Panc1 (cell line): ENCODE data around the gene PHOX2B. TPM values are rescaled to one million over a fixed set of nuclear protein-coding genes. Genes with fewer than 3 reads are reported as not detected.

Experiments used
- ATAC-seq: fragments of 200-7000 bp; cut with Tn5 transposase; 2 replicates; pipeline ENCODE4 v1.9.1; 2020; ENCODE audit warnings: mild to moderate bottlenecking, moderate library complexity
- BruUV-seq: library from RNA; stranded (reverse); fragments of 400-500 nt; replicated peaks from 2 replicates; lab custom pipeline; 2021; lab: Mats Ljungman, UMichigan
- CTCF ChIA-PET: fragments of 300-600 bp; sonication (Branson Sonifier 250); formaldehyde crosslinking; loops from one replicate; lab custom pipeline; 2022; ENCODE audit warnings: antibody characterized with exemption; lab: Charles Lee
- POLR2A ChIA-PET: fragments of 300-600 bp; sonication (Branson Sonifier 250); formaldehyde crosslinking; loops from one replicate; lab custom pipeline; 2022; ENCODE audit warnings: antibody characterized with exemption; lab: Charles Lee
- DNase-seq: peaks from one replicate; pipeline ENCODE4 v3.0.0-alpha.2; 2010; ENCODE audit warnings: low read depth, low spot score
- H3K27ac ChIP-seq: 2 replicates; pipeline ENCODE4 v1.5.1; 2011; ENCODE audit warnings: mild to moderate bottlenecking, low read length, inconsistent platforms
- H3K27me3 ChIP-seq: fragments of 200-500 bp; sonication (Bioruptor generic); 2 replicates; pipeline ENCODE4 v1.6.0; 2014; ENCODE audit warnings: low read length, inconsistent platforms; ENCODE audit not compliant: control insufficient read depth, insufficient read depth
- H3K36me3 ChIP-seq: fragments of 200-500 bp; sonication (Bioruptor generic); 2 replicates; pipeline ENCODE4 v1.5.1; 2014; ENCODE audit warnings: inconsistent platforms, mild to moderate bottlenecking, low read length, moderate library complexity; ENCODE audit not compliant: control insufficient read depth, insufficient read depth
- H3K4me1 ChIP-seq: 2 replicates; pipeline ENCODE4 v1.5.1; 2011; ENCODE audit warnings: inconsistent platforms, mild to moderate bottlenecking, low read length, moderate library complexity; ENCODE audit not compliant: control insufficient read depth, insufficient read depth
- H3K4me3 ChIP-seq, 2 experiments: 2 replicates each; pipeline ENCODE4 v1.5.1; 2011 to 2012; ENCODE audit warnings: low read depth in 2 of 2, low read length in 2 of 2, mild to moderate bottlenecking in 2 of 2, inconsistent platforms in 1 of 2, moderate library complexity in 1 of 2
- H3K9me3 ChIP-seq: fragments of 200-500 bp; sonication (Bioruptor generic); 2 replicates; pipeline ENCODE4 v1.5.1; 2014; ENCODE audit warnings: low read depth, mild to moderate bottlenecking, inconsistent platforms, low read length, moderate library complexity; ENCODE audit not compliant: control insufficient read depth, insufficient read depth
- CTCF ChIP-seq: fragments of 450-650 bp; IDR thresholded peaks from 2 replicates; pipeline ENCODE4 v1.5.1; 2017; ENCODE audit warnings: mild to moderate bottlenecking
- POLR2AphosphoS5 ChIP-seq: IDR thresholded peaks from 2 replicates; pipeline ENCODE4 v1.6.1; 2012; ENCODE audit warnings: mild to moderate bottlenecking, low read depth, low read length, moderate library complexity
- REST ChIP-seq, 2 experiments: IDR thresholded peaks; 2 replicates each; pipeline ENCODE4 v1.6.1; 2011 to 2012; ENCODE audit warnings: low read depth in 2 of 2, control low read depth in 1 of 2, low read length in 1 of 2, mild to moderate bottlenecking in 1 of 2, moderate library complexity in 1 of 2; ENCODE audit not compliant: insufficient read depth in 1 of 2
- SIN3A ChIP-seq: IDR thresholded peaks from 2 replicates; pipeline ENCODE4 v1.6.1; 2012; ENCODE audit warnings: low read depth, mild to moderate bottlenecking, low read length, moderate library complexity, borderline replicate concordance; ENCODE audit not compliant: insufficient read depth
- TCF7L2 ChIP-seq: IDR thresholded peaks from 2 replicates; pipeline ENCODE4 v1.6.1; 2011; ENCODE audit warnings: mild to moderate bottlenecking, low read depth, low read length, inconsistent platforms
- in situ Hi-C: cut with HindIII; loops from 2 replicates; pipeline ENCODE4 v1.10.0; 2016; ENCODE audit warnings: low sequenced_read_pairs, low pct_unique_long_range_greater_than_20kb
- intact Hi-C: fragments of 100-400 bp; cut with micrococcal nuclease; formaldehyde crosslinking; loops from one replicate; pipeline ENCODE4 v1.10.0; 2022; ENCODE audit not compliant: unreplicated experiment
- total RNA-seq: library from RNA; stranded (reverse); gene quantifications from one replicate; pipeline ENCODE4 v1.2.1, GENCODE V29; 2021; ENCODE audit not compliant: unreplicated experiment

The PHOX2B gene
- total RNA-seq, 1 experiment from 2014 or later, result not detected

- in situ Hi-C loops, result no loop called here
- Histone ChIP-seq H3K27me3 (no peaks in the 10 kb centered on the region; the same call in 1 of the 2 replicates), H3K4me1 (no peaks in the 10 kb centered on the region), H3K4me3 (no peak overlapping the region), H3K9me3 (no peaks in the 10 kb centered on the region), H3K36me3 (no peaks in the 10 kb centered on the region), H3K27ac (no peak overlapping the region)
- no peak for TF ChIP-seq CTCF
- TF ChIP-seq REST (IDR thresholded peaks at IDR 0.05; ENCODE audit: insufficient read depth in 1 of 2, low read depth in 2 of 2, low read length in 1 of 2), result no peak
- no peak for TF ChIP-seq SIN3A
- TF ChIP-seq POLR2AphosphoS5, result no peak
- no peak for TF ChIP-seq TCF7L2
- intact Hi-C loops, result no loop called here
- CTCF ChIA-PET, result no interaction called here
- ATAC-seq, result no peak
- no peak for DNase-seq
- no TSS peak for BruUV-seq
- POLR2A ChIA-PET, result no interaction called here
Measured at GRCh38 chr4:41709844-41710481, 38.6 kb downstream of the PHOX2B start.

- no peaks in the 10 kb centered on the region for H3K9me3 ChIP-seq
- intact Hi-C loops, result no loop called here
- in situ Hi-C loops, result no loop called here
- ChIA-PET CTCF (interaction anchor here (0.6 kb wide), 1 partner anchor 110 kb away, joined by 3 read pairs; no protein-coding TSS in a partner anchor), POLR2A (no interaction called here)
- H3K4me3 ChIP-seq, result no peak overlapping the region
- no peak for DNase-seq
- TF ChIP-seq POLR2AphosphoS5, result no peak
- TF ChIP-seq SIN3A, result no peak
- no peak for TF ChIP-seq CTCF
- no peak for TF ChIP-seq REST (IDR thresholded peaks at IDR 0.05; ENCODE audit: insufficient read depth in 1 of 2, low read depth in 2 of 2, low read length in 1 of 2)
- TF ChIP-seq TCF7L2, result no peak
- BruUV-seq, result no TSS peak
- H3K27ac ChIP-seq, result no peak overlapping the region
- no peaks in the 10 kb centered on the region for H3K36me3 ChIP-seq
- no peaks in the 10 kb centered on the region for H3K4me1 ChIP-seq
- no peaks in the 10 kb centered on the region for H3K27me3 ChIP-seq
- no peak for ATAC-seq
Measured at GRCh38 chr4:41703785-41704184, 44.7 kb downstream of the PHOX2B start.
